H54 (cell line): ENCODE data around the gene POMGNT2.
"Not testable (repeated sequence)": the region's sequence is repeated elsewhere in the genome, so short reads cannot be mapped to it uniquely, and the experiment has no call there.

Experiments
- DNase-seq: peaks from one replicate; pipeline ENCODE4 v3.0.0; 2011; ENCODE audit warnings: low spot score, mixed read lengths; ENCODE audit not compliant: insufficient read length
- FAIRE-seq: peaks from 3 replicates; lab custom pipeline; 2011; peaks lifted over from hg19 to GRCh38; lab: Jason Lieb, UNC
- POLR2A ChIP-seq: IDR thresholded peaks from 2 replicates; pipeline ENCODE4 v1.6.1; 2011; ENCODE audit warnings: low read depth, mild to moderate bottlenecking, low read length

POMGNT2 gene

DNA sequence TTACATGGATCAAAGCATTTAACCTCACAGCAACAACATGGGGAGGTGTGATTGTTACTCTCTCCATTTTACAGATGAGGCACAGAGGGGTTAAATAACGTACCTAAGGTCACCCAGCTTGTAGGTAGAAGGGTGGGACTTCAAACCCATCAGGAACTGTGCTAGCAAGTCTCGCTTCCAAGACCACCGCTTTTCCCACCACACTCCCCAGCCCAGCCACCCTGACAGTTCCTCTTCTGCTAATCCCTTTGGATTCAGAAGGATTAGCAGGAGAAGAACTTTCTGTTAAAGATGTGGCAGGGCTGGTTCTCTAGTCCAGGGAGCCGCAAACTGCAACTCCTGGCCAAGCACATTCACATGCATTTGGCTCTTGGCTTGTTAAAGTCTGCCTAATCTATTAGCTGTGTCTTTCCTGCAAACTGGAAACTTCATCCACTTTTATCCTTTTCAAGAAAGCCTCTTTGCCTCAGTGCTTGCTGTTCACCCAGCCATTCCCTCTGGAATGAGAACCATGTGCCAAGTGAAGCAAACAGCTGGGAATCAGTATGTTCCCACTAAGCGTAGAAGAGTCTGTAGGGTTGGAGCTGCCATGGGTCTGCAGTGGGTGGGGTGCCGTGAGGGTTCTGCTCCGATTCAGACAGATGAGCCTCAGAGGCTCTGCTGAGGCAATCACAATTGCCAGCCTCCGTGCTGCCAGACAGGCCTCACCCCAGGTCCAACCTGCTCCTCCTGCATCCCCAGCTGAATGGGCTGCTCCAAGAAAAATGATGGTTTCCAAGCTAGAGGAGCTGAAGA is 44.6 kb downstream of the POMGNT2 start:
- DNase-seq, result no peak
- no peak for TF ChIP-seq POLR2A
- no peak for FAIRE-seq

DNA sequence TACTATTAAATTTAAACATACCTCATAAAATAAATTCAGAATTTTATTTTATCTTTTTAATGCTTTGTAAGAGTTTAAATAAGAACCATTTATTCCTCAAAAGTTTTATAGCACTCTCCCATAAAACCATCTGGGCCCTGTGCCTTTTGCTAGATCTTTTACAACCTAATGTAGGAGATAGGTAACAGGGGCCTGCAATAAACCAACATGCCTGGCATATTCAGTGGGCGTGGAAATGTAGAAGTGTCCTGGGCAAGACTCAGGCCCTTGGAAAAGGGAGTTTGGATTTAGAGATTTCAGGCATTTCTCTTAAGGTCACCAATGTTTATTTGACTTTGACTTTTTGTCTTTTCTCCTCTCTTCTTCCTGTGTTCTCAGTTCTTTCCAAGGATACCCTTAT is 46.4 kb downstream of the POMGNT2 start:
- FAIRE-seq, result no peak
- TF ChIP-seq POLR2A, result no peak

GRCh38 chr3:43055806-43056770 is 49.8 kb downstream of the POMGNT2 start:
- DNase-seq (no peak), FAIRE-seq (no peak)
- TF ChIP-seq POLR2A, result no peak

More for the DNA sequence above, 46.4 kb downstream of the POMGNT2 start:
- no peak for DNase-seq

DNA sequence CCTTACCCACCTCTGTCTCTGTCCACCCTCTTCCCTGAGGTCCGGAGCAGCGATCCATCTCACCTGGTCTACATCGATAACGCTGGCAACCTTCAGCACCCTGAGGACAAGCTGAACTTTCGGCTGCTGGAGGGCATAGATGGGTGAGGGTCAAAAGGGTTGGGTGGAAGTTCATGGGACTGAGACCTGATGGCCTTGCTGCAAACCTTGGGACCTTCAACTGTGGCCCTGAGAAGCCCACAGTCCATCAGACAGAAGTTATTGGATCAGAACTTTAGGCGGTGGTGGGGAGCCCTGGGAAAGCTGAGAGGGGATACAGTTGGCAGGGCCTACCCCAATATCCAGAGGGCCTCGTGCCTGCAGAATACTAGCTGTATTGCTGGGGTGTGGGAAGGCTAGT is 50.5 kb downstream of the POMGNT2 start:
- TF ChIP-seq POLR2A, result no peak
- FAIRE-seq (no peak), DNase-seq (no peak)

DNA sequence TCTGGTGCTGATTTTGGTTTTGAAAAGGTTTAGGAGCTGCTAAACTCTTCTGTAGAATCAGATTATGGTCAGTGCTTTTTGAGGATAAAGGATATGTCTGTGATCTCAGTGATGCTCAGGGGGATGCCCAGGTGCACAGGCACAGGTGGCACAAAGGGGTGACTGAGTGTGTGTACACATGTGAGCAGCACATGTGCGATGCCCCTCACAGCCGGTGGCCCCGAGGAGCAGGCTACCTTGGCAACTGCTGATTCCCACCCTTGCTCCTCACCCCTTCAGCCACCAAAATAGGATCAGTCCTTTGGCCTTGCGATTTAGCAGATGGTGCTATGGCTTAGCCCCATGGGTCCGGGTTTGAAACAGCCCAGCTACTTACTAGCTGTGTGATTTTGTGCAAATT is 51.1 kb downstream of the POMGNT2 start:
- DNase-seq (no peak), FAIRE-seq (no peak)
- TF ChIP-seq POLR2A, result no peak

- FAIRE-seq (no peak), DNase-seq (no peak)
- no peak for TF ChIP-seq POLR2A
These were observed 52.6 kb downstream of the POMGNT2 start for GRCh38 chr3:43053291-43053690.

DNA sequence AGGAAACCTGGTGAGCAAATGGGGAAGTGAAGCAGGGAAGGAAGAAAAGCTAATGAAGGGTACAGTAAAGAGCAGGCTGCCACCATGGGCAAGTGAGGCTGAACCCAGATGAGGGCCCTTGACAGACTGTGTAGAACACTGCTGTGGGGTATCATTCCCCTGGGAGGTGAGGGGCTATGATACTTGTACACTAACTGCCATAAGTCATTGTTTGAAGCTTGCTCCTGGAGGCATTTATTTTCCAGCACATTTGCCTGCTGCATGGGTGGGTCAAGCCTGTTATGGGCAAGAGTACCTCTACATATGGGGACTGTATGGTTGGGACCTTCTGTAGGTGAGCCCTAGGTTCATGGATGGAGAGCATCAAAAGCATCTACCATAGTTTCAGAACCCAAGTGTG is 57.4 kb downstream of the POMGNT2 start:
- no peak for TF ChIP-seq POLR2A
- no peak for FAIRE-seq
- DNase-seq, result no peak

DNA sequence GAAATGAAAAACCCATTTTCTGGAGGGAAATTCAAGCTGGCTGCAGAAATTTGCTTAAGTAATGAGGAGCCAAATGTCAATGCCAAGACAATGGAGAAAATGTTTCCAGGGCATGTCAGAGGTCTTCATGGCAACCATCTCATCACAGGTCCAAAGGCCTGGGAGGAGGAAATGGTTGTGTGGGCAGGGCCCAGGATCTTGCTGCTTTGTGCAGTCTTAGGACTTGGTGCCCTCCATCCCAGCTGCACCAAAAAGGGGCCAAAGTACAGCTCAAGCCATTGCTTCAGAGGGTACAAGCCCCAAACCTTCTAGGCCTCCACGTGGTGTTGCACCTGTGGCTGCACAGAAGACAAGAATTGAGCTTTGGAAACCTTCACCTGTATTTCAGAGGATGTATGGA is 59.3 kb downstream of the POMGNT2 start:
- DNase-seq (no peak), FAIRE-seq (no peak)
- no peak for TF ChIP-seq POLR2A

DNA sequence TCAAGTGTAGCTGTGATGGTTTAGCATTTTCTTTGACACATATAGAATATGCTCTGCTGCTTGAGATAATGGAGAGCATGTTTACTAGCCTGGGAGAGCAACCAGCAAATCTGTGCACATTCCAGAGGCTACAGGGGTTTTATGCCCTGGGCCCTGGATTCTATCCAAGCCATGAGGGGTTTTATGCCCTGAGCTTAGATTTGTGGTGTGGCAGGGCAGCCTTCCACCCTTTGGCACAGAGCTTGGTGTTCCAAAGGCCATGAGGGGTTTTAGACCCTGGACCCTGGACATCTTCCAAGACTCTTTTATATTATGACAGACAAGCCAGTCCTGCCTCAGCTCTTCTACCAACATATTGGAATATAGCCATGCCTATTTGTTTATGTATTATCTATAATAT is 60.8 kb downstream of the POMGNT2 start:
- FAIRE-seq, DNase-seq: not testable (repeated sequence)

DNA sequence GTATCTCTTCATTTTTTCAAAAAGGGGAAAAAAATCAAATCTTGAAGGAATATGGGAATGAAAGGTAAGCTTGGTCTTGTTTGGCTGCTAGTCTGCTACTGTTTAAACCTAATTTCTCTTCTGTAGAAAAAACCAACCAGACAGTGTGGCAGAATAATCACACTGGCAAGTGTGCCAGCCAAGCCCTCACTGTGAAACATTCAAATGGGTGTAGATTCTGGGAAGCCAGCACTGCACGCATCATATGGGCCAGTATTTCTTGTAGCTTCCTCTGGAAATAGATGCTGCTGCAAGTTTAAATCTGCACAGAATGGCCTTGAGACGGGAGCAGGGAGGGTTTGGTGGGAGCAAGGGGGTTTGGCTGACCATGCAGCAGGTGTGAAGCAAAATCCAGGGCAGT is 62.1 kb downstream of the POMGNT2 start:
- DNase-seq (no peak), FAIRE-seq (no peak)
- no peak for TF ChIP-seq POLR2A

GRCh38 chr3:43043071-43043766 is 62.7 kb downstream of the POMGNT2 start:
- no peak for FAIRE-seq
- no peak for TF ChIP-seq POLR2A
- DNase-seq, result no peak

GRCh38 chr3:43041517-43041916 is 64.4 kb downstream of the POMGNT2 start:
- FAIRE-seq, result no peak
- TF ChIP-seq POLR2A, result no peak
- no peak for DNase-seq

DNA sequence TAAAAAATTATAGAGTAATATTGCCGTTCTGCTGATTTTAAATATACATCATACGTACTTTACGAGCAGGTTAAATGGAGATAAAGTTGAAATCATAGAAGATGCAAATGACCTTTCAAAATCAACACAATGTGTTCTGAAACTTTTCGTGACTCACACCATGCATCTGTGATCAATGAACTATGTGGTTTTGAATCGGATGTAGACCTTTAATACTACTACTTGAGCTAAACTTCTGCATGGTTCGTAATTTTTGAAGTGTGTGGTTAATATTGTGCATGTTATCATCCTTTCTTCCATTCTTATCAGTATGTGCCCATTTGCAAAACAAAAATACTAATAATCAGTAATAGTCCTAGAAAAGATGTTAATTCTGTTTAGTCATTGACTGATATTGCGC is 67.9 kb downstream of the POMGNT2 start:
- FAIRE-seq (no peak), DNase-seq (no peak)
- TF ChIP-seq POLR2A, result no peak
